ENCODE measurements around the gene CYP4F22. TPM values are rescaled to one million over a fixed set of nuclear protein-coding genes. Genes with fewer than 3 reads are reported as not detected.

The CYP4F22 gene
- total and polyA plus RNA-seq, 9 of the 15 experiments (the other 6 are each of a cell fraction or from before 2014, with no cell fraction given) = not detected

GRCh38 chr19:15475611-15476010, 32.7 kb upstream of the CYP4F22 start:
- Histone ChIP-seq H3K4me3 (no peak overlapping the region), H3K36me3 (ENCODE audit: control insufficient read depth, insufficient read depth, low read length) (no peaks in the 10 kb centered on the region), H3K9ac (ENCODE audit: insufficient read depth in 1 of 2, low read depth in 2 of 2, low read length in 2 of 2) (no peak overlapping the region), H3K4me2 (ENCODE audit: insufficient read depth, low read length) (no peak overlapping the region), H3K27me3 (ENCODE audit: control insufficient read depth in 2 of 2, insufficient read depth in 2 of 2, low read length in 2 of 2) (peaks cover 7 to 29% of the 10 kb centered on the region in 2 experiments; a peak in 4 of 5 replicates), H3K9me3 (replicated peaks; ENCODE audit: control insufficient read depth, insufficient read depth, low read depth, low read length) (no peaks in the 10 kb centered on the region), H3K4me1 (replicated peaks in 1 of 2; ENCODE audit: control insufficient read depth in 2 of 2, insufficient read depth in 2 of 2, low read length in 2 of 2) (peaks cover 0 to 8% of the 10 kb centered on the region in 2 experiments; a peak in 2 of 5 replicates), H3K9me1 (ENCODE audit: control insufficient read depth, insufficient read depth, low read length) (no peaks in the 10 kb centered on the region), H3K27ac (ENCODE audit: extremely low read depth, low read depth, low read length) (no peak overlapping the region), H2AFZ (ENCODE audit: low read depth, low read length) (no peak overlapping the region), H4K20me1 (replicated peaks; ENCODE audit: control insufficient read depth, insufficient read depth, low read length) (no peaks in the 10 kb centered on the region; the same call in 1 of the 2 replicates), H3K79me2 (ENCODE audit: control insufficient read depth, insufficient read depth, low read length) (no peaks in the 10 kb centered on the region)
- no peak for FAIRE-seq
- intact Hi-C loops (cut with micrococcal nuclease) = no loop called here
- TF ChIP-seq MCM2 (IDR thresholded peaks at IDR 0.05; ENCODE audit: low read depth) = no peak
- no peak for TF ChIP-seq SMARCE1 (IDR thresholded peaks at IDR 0.05)
- TF ChIP-seq ZBTB33 (CRISPR knock-in tag; IDR thresholded peaks at IDR 0.05) = no peak
- TF ChIP-seq HMG20A (CRISPR knock-in tag; conservative IDR thresholded peaks at IDR 0.05) = no peak
- TF ChIP-seq JUN (IDR thresholded peaks at IDR 0.05; ENCODE audit: borderline replicate concordance, low read depth, low read length) = no peak
- no peak for TF ChIP-seq JUN (CRISPR knock-in tag; IDR thresholded peaks at IDR 0.05; ENCODE audit: borderline replicate concordance)
- no peak for TF ChIP-seq NFATC3 (IDR thresholded peaks at IDR 0.05)
- TF ChIP-seq KLF1 (tag; IDR thresholded peaks at IDR 0.05) = no peak
- no peak for TF ChIP-seq GATAD2B (IDR thresholded peaks at IDR 0.05; ENCODE audit: borderline replicate concordance)
- TF ChIP-seq TFAP4 (CRISPR knock-in tag; IDR thresholded peaks at IDR 0.05; ENCODE audit: borderline replicate concordance) = no peak
- TF ChIP-seq MTA3 (IDR thresholded peaks at IDR 0.05; ENCODE audit: borderline replicate concordance) = no peak
- CTCF ChIA-PET (ENCODE audit: low intra/inter-chr PET ratio) = no interaction called here
- no peak for DNase-seq (ENCODE audit: extremely low read depth in 1 of 4, low spot score in 3 of 4)
- in situ Hi-C loops (cut with MboI) = no loop called here
- 3% methylated on average over 9 of the region's 10 CpGs for WGBS (ENCODE audit: insufficient coverage, low coverage, missing lambda C conversion rate)
- POLR2A ChIA-PET = interaction anchor here (0.6 kb wide), 2 partner anchors 9 to 67 kb away, joined by 3 to 4 read pairs; no protein-coding TSS in a partner anchor
- no peak for ATAC-seq
- no TSS peak for BruUV-seq (replicated peaks)

Measured in K562 (cell line).